HUES64 (cell line): ENCODE data around the gene GPR153.

Experiments used
- H3K27ac ChIP-seq: 2 replicates; pipeline ENCODE4 v1.7.0; 2013; ENCODE audit warnings: low read depth, low read length, inconsistent platforms
- H3K27me3 ChIP-seq: 2 replicates; pipeline ENCODE4 v1.6.1; 2013; ENCODE audit warnings: mild to moderate bottlenecking, low read length; ENCODE audit not compliant: insufficient read depth
- H3K36me3 ChIP-seq: 2 replicates; pipeline ENCODE4 v1.6.1; 2013; ENCODE audit warnings: mild to moderate bottlenecking, low read length; ENCODE audit not compliant: insufficient read depth
- H3K4me1 ChIP-seq: 2 replicates; pipeline ENCODE4 v1.6.1; 2013; ENCODE audit warnings: mild to moderate bottlenecking, low read length, moderate library complexity; ENCODE audit not compliant: insufficient read depth
- H3K4me3 ChIP-seq: 2 replicates; pipeline ENCODE4 v1.5.1; 2013; ENCODE audit warnings: mild to moderate bottlenecking, low read length, moderate library complexity
- H3K9ac ChIP-seq: 2 replicates; pipeline ENCODE4 v1.6.1; 2013; ENCODE audit warnings: mild to moderate bottlenecking, low read depth, low read length
- H3K9me3 ChIP-seq: 2 replicates; pipeline ENCODE4 v1.6.1; 2013; ENCODE audit warnings: low read depth, low read length; ENCODE audit not compliant: insufficient read depth
- WGBS: fragments of 150-250, 120-280 bp; methylation state at CpG from one replicate; pipeline ENCODE4 v1.1.7; 2013; ENCODE audit warnings: missing lambda C conversion rate; 5-methylcytosine and 5-hydroxymethylcytosine counted together

GPR153 gene

GRCh38 chr1:6197746-6198427 lies 63.0 kb downstream of the GPR153 start:
- Histone ChIP-seq H3K36me3 (peaks cover 53% of the 10 kb centered on the region), H3K27ac (peak overlapping the region; percentile 88; the same call in 1 of the 2 replicates), H3K9ac (peak overlapping the region; percentile 99), H3K27me3 (no peaks in the 10 kb centered on the region), H3K4me3 (peak overlapping the region; percentile 98), H3K4me1 (peaks cover 21% of the 10 kb centered on the region), H3K9me3 (no peaks in the 10 kb centered on the region)
- 70% methylated on average over 6 of the region's 6 CpGs for WGBS
